RWPE2 (cell line): ENCODE data around the gene HPGD.

Source experiments
- ATAC-seq: fragments of 200-7000 bp; cut with Tn5 transposase; 3 replicates; pipeline ENCODE4 v1.9.1; 2021; ENCODE audit warnings: low read depth
- DNase-seq: peaks from one replicate; pipeline ENCODE4 v3.0.0-alpha.2; 2020; ENCODE audit warnings: low spot score
- H3K27ac ChIP-seq: fragments of 450-650 bp; 2 replicates; pipeline ENCODE4 v1.5.1; 2017; ENCODE audit warnings: mild to moderate bottlenecking; ENCODE audit not compliant: poor library complexity, severe bottlenecking
- H3K27me3 ChIP-seq: fragments of 250-450 bp; sonication (Bioruptor Pico); 2 replicates; pipeline ENCODE4 v1.5.1; 2021; ENCODE audit warnings: mild to moderate bottlenecking, moderate library complexity; ENCODE audit not compliant: insufficient read depth, poor library complexity, severe bottlenecking
- H3K36me3 ChIP-seq: fragments of 250-450 bp; sonication (Bioruptor Pico); 2 replicates; pipeline ENCODE4 v1.5.1; 2020; ENCODE audit warnings: low read depth, mild to moderate bottlenecking, moderate library complexity
- H3K4me1 ChIP-seq: fragments of 250-450 bp; sonication (Bioruptor Pico); 2 replicates; pipeline ENCODE4 v1.5.1; 2021; ENCODE audit warnings: mild to moderate bottlenecking, moderate library complexity; ENCODE audit not compliant: insufficient read depth, poor library complexity, severe bottlenecking
- H3K4me3 ChIP-seq: fragments of 250-450 bp; sonication (Bioruptor Pico); 2 replicates; pipeline ENCODE4 v1.5.1; 2021; ENCODE audit warnings: mild to moderate bottlenecking, moderate library complexity; ENCODE audit not compliant: severe bottlenecking
- H3K9me3 ChIP-seq: fragments of 250-450 bp; sonication (Bioruptor Pico); 2 replicates; pipeline ENCODE4 v1.5.1; 2021; ENCODE audit warnings: mild to moderate bottlenecking, moderate library complexity; ENCODE audit not compliant: severe bottlenecking
- TF ChIP-seq, protein P1 (sequence below): fragments of 450-650 bp; IDR thresholded peaks from one replicate; pipeline ENCODE4 v1.5.1; 2017; ENCODE audit warnings: mild to moderate bottlenecking, moderate library complexity; ENCODE audit not compliant: poor library complexity, severe bottlenecking

HPGD gene

DNA sequence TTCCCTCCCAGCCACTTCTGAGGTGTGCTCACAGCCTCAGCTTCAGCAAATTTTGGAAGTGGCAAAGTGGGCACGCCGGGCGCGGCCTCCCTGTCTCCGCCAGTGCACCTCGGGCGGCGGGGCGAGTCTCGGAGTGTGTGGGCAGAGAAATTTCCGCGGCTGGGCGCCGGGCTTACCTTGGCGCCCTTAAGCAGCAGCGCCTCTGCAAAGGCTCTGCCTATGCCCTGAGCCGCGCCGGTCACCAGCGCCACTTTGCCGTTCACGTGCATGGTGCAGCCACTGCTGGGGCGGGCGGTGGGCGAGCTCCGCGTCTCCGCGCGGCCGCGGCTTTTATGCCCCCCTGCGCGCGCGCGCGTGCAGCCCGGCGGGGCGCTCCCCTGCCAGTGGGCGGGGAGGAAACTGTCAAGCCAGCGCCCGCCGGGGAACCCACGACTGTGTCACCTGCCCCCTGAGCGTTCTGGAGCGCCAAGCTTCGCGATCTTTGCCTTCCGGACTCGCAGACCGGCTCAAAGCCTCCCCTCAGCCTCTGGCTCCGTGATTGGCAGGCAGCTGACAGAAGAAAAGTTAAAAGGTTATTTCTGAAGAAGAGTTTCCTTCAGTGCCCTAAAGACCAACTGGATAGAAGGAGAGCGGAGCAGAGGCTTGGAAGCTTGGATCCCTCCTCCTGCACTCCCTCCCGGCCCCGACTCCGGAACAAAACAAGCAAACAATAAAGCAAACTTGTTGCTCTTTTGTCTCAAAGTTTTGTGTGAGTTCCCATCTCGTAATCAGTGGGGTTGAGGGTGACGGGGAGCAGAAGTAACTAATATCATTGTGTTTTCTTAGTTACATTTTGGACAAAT, at the start of gene HPGD:
TSS of gene HPGD (minus strand) at position 306 of the 842 bp plus-strand sequence. CDS start at position 269, 37 bp downstream.
- no peaks in the 10 kb centered on the region for H3K4me1 ChIP-seq
- H3K27ac ChIP-seq: no peak within 1 kb of the TSS
- H3K9me3 ChIP-seq: no peaks in the 10 kb centered on the region
- DNase-seq (no peak), ATAC-seq (peak; percentile 74)
- no peaks in the 10 kb centered on the region for H3K36me3 ChIP-seq
- H3K27me3 ChIP-seq: peaks cover 6% of the 10 kb centered on the region
- TF ChIP-seq, protein P1, sequence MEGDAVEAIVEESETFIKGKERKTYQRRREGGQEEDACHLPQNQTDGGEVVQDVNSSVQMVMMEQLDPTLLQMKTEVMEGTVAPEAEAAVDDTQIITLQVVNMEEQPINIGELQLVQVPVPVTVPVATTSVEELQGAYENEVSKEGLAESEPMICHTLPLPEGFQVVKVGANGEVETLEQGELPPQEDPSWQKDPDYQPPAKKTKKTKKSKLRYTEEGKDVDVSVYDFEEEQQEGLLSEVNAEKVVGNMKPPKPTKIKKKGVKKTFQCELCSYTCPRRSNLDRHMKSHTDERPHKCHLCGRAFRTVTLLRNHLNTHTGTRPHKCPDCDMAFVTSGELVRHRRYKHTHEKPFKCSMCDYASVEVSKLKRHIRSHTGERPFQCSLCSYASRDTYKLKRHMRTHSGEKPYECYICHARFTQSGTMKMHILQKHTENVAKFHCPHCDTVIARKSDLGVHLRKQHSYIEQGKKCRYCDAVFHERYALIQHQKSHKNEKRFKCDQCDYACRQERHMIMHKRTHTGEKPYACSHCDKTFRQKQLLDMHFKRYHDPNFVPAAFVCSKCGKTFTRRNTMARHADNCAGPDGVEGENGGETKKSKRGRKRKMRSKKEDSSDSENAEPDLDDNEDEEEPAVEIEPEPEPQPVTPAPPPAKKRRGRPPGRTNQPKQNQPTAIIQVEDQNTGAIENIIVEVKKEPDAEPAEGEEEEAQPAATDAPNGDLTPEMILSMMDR: no peak
- peak within 1 kb of the TSS; percentile 41 for H3K4me3 ChIP-seq

DNA sequence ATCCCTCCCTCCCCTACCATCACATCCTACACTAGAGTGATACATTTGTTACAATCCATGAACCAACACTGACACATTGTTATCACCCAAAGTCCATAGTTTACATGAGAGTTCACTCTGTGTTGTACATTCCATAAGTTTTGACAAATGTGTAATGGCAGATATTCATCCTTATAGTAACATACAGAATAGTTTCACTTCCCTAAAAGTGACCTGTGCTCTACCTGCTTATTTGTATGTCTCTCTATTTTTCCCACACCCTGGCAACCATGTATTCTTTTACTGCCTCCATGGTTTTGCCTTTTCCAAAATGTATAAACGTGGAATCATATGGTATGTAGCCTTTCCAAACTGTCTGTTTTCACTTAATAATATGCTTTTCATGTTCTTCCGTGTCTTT, 42.2 kb upstream of the HPGD start:
- DNase-seq (no peak), ATAC-seq (no peak)
- Histone ChIP-seq H3K9me3 (no peaks in the 10 kb centered on the region), H3K36me3 (no peaks in the 10 kb centered on the region), H3K4me3 (no peak overlapping the region), H3K4me1 (no peaks in the 10 kb centered on the region), H3K27me3 (no peaks in the 10 kb centered on the region), H3K27ac (no peak overlapping the region)
- TF ChIP-seq, protein P1: no peak

DNA sequence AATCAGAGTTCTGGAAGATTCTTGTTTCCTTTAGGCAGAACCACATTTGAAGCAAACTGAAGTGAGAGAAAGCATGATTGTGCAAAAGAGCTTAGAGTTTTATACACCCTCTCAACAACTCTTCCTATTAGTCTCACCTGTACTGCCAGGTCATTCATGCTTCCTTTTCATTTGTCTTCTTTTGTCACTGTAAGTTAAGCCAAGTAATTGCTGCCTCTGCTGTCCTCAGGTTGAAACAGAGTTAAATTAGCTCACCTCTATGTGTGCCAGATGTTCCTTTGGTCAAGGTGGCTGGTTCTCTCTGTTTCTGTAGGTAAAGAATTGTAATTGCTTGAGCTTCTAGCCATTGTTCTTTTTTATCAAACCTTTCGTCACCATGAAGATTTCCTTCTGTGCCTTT, 41.1 kb upstream of the HPGD start:
- ATAC-seq: no peak
- Histone ChIP-seq H3K4me3 (no peak overlapping the region), H3K36me3 (no peaks in the 10 kb centered on the region), H3K4me1 (no peaks in the 10 kb centered on the region), H3K27me3 (no peaks in the 10 kb centered on the region), H3K27ac (no peak overlapping the region), H3K9me3 (no peaks in the 10 kb centered on the region)
- TF ChIP-seq, protein P1: no peak
- no peak for DNase-seq

DNA sequence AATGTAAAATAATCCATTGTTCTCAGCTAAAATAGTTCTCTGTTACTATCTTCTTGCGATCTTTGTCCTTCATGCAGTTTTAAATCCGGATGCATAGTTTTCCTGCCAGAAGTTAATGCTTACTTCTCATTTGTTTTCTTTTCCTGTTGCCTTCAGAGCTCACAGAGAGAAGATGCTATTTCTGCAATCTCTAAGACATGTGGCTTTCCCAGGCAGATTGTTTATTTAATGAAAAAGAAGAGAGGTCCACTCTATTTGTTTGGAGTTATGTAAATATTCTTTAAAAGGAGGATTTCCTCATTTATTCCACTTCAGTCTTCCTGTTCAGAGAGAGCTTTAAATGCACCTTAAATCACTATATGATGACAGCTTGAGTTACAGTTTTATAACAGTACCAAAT, 39.3 kb upstream of the HPGD start:
- DNase-seq (no peak), ATAC-seq (no peak)
- H3K4me1 ChIP-seq: no peaks in the 10 kb centered on the region
- TF ChIP-seq, protein P1: no peak
- H3K9me3 ChIP-seq: no peaks in the 10 kb centered on the region
- H3K4me3 ChIP-seq: no peak overlapping the region
- no peak overlapping the region for H3K27ac ChIP-seq
- no peaks in the 10 kb centered on the region for H3K27me3 ChIP-seq
- H3K36me3 ChIP-seq: no peaks in the 10 kb centered on the region

DNA sequence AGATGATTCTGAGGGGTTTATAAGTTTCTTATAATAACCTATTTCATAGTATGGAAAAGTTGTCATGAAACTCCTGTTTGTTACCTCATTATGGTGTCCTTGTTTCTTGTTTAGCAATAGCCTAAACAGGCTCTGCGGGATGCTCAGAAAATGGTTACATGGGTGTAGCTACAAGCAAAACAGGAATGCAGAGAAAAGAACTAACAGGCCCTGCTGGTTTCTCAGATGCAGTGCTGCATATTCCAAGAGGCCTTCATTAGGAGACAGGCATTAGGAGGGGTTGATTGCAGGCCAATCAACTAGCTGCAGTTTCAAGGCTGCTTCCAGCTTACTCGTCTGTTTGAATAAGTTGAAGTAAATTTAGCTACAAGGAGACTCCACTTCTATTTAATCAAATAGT, 37.6 kb upstream of the HPGD start:
- no peak for DNase-seq
- Histone ChIP-seq H3K36me3 (no peaks in the 10 kb centered on the region), H3K27me3 (no peaks in the 10 kb centered on the region), H3K27ac (no peak overlapping the region), H3K4me3 (no peak overlapping the region), H3K4me1 (no peaks in the 10 kb centered on the region), H3K9me3 (no peaks in the 10 kb centered on the region)
- TF ChIP-seq, protein P1: no peak
- ATAC-seq: no peak
